Activated T-helper 17 cell treated with anti-CD3 and anti-CD28 coated beads, Interleukin-2, amount 50 U/mL, for 72 hours (primary cell): ENCODE measurements around the gene GNG12. TPM values are rescaled to one million over a fixed set of nuclear protein-coding genes. Genes with fewer than 3 reads are reported as not detected.
"Not testable (repeated sequence)": the region's sequence is repeated elsewhere in the genome, so short reads cannot be mapped to it uniquely, and the experiment has no call there.

Source experiments
- ATAC-seq: fragments of 150-1000 bp; cut with Tn5 transposase; replicated peaks from 2 replicates; pipeline ENCODE4 v1.10.0; 2021; ENCODE audit warnings: mild to moderate bottlenecking, moderate library complexity
- H3K27ac Mint-ChIP-seq: one replicate; pipeline ENCODE4 v1.8.0; 2022; ENCODE audit warnings: mixed read lengths
- H3K27me3 Mint-ChIP-seq: one replicate; pipeline ENCODE4 v1.8.0; 2022; ENCODE audit warnings: mixed read lengths
- H3K36me3 Mint-ChIP-seq: one replicate; pipeline ENCODE4 v1.8.0; 2022; ENCODE audit warnings: low read depth, mild to moderate bottlenecking, mixed read lengths
- H3K4me1 Mint-ChIP-seq: one replicate; pipeline ENCODE4 v1.8.0; 2022; ENCODE audit warnings: mixed read lengths
- H3K4me3 Mint-ChIP-seq: one replicate; pipeline ENCODE4 v1.8.0; 2022; ENCODE audit warnings: mild to moderate bottlenecking, mixed read lengths
- H3K9me3 Mint-ChIP-seq: one replicate; pipeline ENCODE4 v1.8.0; 2022; ENCODE audit warnings: mixed read lengths
- total RNA-seq, 2 donors: library from RNA; stranded (reverse); gene quantifications; one replicate each; pipeline ENCODE4 v1.2.3, GENCODE V29; 2022

GNG12 gene
- total RNA-seq, 2 donors from 2014 or later, result 0.13 to 0.34 TPM

DNA sequence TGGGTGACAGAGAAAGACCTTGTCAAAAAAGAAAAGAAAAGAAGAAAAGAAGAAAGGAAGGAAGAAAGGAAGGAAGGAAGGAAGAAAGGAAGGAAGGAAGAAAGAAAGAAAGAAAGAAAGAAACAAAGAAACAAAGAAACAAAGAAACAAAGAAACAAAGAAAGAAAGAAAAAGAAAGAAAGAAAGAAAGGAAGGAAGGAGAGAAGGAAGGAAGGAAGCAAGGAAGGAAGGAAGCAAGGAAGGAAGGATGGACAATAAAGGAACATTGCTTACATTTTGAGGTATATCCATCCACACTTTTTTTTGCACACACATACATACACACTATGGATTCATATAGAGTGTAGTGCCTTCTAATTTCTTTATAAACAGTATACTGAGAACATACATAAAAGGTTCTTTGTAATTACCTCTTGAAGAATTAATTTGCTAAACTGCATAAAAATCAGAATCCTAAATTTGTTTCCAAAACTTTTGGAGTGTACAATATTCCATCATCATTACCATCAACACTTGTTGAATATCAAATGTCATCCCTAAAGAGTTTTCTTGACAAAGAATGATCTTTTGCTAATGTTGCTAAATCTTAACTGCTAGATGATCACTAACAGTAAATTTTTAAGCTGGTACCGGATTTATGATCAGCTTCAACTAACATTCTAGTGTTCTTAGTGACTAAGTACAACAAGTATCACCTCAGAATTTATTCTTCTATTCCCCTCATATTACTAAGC lies 159.6 kb downstream of the GNG12 start:
- no peak for ATAC-seq
- Mint-ChIP-seq H3K4me3 (peak overlapping the region; percentile 32), H3K4me1 (no peaks in the 10 kb centered on the region), H3K36me3 (no peaks in the 10 kb centered on the region), H3K9me3 (no peaks in the 10 kb centered on the region), H3K27me3 (peaks cover 4% of the 10 kb centered on the region), H3K27ac (no peak overlapping the region)

DNA sequence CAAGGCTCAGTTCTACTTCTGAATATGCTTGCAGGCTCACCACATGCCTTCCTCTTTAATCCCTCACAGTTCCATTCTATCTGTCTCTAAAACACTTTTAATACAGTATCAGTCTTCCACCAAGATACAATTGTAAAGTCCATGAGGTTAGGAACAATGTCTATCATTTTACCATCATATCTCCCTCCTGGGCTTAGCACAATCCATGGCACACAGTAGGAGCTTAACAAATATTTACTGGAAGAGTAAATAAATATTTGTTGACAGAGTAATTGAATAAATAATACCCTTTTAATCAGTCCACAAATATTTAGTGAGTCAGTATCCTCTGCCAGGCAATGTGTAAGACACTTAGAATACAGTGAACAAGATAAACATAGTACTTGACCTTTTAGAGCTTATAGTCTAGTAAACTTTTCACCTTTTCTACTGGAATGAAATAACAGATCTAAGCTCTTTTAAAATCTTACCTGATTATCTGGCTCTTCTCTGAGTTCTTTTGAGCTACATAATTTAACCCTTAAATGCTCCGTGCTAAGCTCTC lies 160.9 kb downstream of the GNG12 start:
- H3K4me1 Mint-ChIP-seq, result no peaks in the 10 kb centered on the region
- peaks cover 8% of the 10 kb centered on the region for H3K27me3 Mint-ChIP-seq
- no peaks in the 10 kb centered on the region for H3K36me3 Mint-ChIP-seq
- H3K4me3 Mint-ChIP-seq, result no peak overlapping the region
- H3K27ac Mint-ChIP-seq, result no peak overlapping the region
- ATAC-seq, result no peak
- no peaks in the 10 kb centered on the region for H3K9me3 Mint-ChIP-seq

DNA sequence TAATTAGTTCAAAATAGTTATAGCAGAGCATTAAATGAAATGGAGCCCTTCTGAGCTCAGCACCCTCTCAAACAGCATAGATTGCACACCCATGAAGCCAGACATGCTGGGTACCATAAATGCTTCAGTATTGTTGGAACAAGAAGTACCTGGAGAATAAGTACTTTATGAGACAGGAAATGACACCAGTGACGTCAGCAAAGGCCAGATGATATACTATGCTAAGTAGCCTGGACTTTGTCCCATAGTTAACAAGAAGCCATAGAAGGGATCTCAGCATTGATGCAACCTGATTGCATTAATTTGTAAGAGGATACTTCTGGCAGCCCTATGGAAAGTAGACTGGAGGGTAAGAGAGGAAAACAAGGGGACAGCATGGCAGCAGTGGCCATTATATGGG lies 164.6 kb downstream of the GNG12 start:
- Mint-ChIP-seq H3K36me3 (no peaks in the 10 kb centered on the region), H3K27ac (no peak overlapping the region), H3K4me1 (no peaks in the 10 kb centered on the region), H3K27me3 (peaks cover 8% of the 10 kb centered on the region), H3K9me3 (no peaks in the 10 kb centered on the region), H3K4me3 (no peak overlapping the region)
- no peak for ATAC-seq

DNA sequence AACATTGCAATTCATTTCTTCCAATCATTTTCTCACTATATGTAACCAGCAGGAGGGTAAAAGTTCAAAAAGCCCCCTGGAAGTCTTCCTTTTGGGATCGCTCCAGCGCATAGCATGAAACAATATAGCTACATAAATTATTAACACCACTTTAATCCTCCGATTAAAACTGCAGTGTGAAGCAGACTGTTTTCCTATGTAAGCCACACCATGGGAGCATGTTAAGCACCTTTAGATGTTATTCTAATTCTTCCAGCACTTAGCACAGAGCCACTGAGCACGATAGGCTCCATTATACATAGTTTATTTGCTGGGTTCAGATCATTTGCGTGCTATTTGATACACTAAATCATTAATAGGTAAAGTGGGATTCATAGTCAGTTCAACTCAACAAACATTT lies 166.6 kb downstream of the GNG12 start:
- Mint-ChIP-seq H3K9me3 (no peaks in the 10 kb centered on the region), H3K27me3 (peaks cover 11% of the 10 kb centered on the region), H3K36me3 (no peaks in the 10 kb centered on the region), H3K4me1 (no peaks in the 10 kb centered on the region), H3K4me3 (no peak overlapping the region), H3K27ac (no peak overlapping the region)
- no peak for ATAC-seq

DNA sequence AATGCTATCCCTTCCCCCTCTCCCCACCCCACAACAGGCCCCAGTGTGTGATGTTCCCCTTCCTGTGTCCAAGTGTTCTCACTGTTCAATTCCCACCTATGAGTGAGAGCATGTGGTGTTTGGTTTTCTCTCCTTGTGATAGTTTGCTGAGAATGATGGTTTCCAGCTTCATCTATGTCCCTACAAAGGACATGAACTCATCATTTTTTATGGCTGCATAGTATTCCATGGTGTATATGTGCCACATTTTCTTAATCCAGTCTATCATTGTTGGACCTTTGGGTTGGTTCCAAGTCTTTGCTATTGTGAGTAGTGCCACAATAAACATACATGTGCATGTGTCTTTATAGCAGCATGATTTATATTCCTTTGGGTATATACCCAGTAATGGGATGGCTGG lies 168.0 kb downstream of the GNG12 start:
- H3K4me3 Mint-ChIP-seq, ATAC-seq, H3K9me3 Mint-ChIP-seq, H3K27ac Mint-ChIP-seq, H3K36me3 Mint-ChIP-seq, H3K4me1 Mint-ChIP-seq: not testable (repeated sequence)
- peaks cover 19% of the 10 kb centered on the region for H3K27me3 Mint-ChIP-seq

DNA sequence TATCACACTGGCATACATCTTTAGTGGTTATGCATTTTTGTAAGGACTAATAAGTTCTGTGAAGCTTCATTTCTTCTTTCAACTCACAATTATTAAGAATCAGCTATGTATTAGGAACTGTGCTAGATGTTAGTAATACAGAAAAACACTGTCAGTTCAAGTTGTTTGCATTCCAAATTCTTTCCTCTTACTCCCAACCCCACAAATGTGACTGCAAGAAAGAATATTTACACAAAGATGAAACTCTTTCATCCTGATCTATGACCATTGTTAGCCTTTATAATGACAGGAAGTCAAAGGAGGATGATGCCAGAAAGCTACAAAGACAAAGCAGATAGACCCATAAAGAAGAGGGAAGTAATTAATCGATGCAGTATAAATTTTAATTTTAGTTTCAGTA lies 169.2 kb downstream of the GNG12 start:
- Mint-ChIP-seq H3K9me3 (no peaks in the 10 kb centered on the region), H3K4me1 (no peaks in the 10 kb centered on the region), H3K27me3 (peaks cover 26% of the 10 kb centered on the region), H3K36me3 (no peaks in the 10 kb centered on the region), H3K27ac (no peak overlapping the region), H3K4me3 (no peak overlapping the region)
- no peak for ATAC-seq

DNA sequence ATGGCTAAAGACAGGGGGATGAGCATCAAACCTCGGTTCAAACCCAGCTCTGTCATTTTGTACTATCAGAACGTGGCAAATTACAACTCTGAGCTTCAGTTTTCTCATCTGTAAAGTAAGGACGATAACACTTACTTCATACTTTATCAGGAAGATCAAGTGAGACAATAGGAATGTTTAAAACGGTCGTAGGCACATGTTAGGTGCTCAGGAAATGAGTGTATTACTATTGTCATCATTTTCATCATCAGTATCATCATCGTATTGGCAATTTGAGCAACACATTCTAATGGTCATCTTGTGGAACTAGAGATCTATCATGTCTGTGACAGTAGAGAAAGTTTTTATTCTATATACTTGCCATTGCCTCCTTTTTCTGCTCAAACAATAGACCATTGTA lies 170.4 kb downstream of the GNG12 start:
- Mint-ChIP-seq H3K27me3 (peaks cover 21% of the 10 kb centered on the region), H3K36me3 (no peaks in the 10 kb centered on the region), H3K4me1 (no peaks in the 10 kb centered on the region), H3K27ac (no peak overlapping the region), H3K4me3 (no peak overlapping the region), H3K9me3 (no peaks in the 10 kb centered on the region)
- no peak for ATAC-seq

DNA sequence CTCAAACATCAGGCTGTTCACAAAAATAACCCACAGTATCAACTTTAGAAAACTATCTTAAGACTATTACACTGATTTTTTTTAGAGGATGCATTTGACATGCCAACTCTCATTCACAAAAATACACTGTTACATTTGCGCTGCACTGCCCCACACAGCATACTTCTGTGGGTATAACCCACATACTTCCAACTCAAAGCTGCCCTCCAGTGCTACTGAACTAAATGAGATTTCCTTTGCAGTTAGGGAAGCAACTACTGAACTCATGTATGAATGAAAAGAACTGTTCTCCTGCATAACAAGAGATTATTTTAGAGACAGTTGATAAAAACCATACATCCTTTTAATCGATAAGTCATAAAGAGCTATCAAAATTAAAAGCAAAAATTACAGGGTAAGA lies 174.0 kb downstream of the GNG12 start:
- no peak overlapping the region for H3K4me3 Mint-ChIP-seq
- no peaks in the 10 kb centered on the region for H3K36me3 Mint-ChIP-seq
- no peaks in the 10 kb centered on the region for H3K9me3 Mint-ChIP-seq
- H3K4me1 Mint-ChIP-seq, result no peaks in the 10 kb centered on the region
- ATAC-seq, result no peak
- no peak overlapping the region for H3K27ac Mint-ChIP-seq
- H3K27me3 Mint-ChIP-seq, result peaks cover 21% of the 10 kb centered on the region

DNA sequence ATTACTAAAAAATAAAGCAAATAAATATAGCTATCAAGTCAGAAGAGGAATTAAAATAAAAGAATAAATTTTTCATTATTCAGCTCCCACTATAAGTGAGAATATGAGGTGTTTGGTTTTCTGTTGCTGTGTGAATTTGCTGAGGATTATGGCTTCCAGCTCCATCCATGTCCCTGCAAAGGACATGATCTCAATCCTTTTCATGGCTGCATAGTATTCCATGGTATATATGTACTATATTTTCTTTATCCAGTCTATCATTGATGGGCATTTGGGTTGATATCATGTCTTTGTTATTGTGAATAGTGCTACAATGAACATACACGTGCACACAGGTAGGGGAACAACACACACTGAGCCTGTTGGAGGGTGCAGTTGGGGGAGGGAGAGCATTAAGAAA lies 176.1 kb downstream of the GNG12 start:
- H3K27ac Mint-ChIP-seq, H3K36me3 Mint-ChIP-seq, ATAC-seq, H3K4me3 Mint-ChIP-seq, H3K9me3 Mint-ChIP-seq, H3K4me1 Mint-ChIP-seq: not testable (repeated sequence)
- H3K27me3 Mint-ChIP-seq, result peaks cover 17% of the 10 kb centered on the region

DNA sequence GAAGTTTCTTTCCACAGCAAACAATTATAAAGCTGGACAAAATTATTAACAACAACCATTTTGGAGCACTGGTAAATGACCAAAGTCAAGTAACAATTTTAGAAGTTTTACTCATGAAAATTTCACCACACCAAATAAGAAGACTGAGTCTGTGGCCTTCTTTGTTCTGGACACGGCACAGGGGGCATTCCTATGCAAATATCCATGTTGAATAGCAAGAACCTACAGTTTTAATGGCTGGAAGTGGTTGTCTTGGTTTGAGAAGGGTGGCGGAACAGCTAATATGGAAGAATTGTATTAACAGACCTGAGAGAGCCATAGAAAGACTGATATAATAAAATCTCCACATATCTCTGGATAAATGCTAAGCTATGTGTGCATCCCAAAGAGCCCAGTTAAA lies 177.7 kb downstream of the GNG12 start:
- no peak for ATAC-seq
- Mint-ChIP-seq H3K4me3 (no peak overlapping the region), H3K36me3 (no peaks in the 10 kb centered on the region)

DNA sequence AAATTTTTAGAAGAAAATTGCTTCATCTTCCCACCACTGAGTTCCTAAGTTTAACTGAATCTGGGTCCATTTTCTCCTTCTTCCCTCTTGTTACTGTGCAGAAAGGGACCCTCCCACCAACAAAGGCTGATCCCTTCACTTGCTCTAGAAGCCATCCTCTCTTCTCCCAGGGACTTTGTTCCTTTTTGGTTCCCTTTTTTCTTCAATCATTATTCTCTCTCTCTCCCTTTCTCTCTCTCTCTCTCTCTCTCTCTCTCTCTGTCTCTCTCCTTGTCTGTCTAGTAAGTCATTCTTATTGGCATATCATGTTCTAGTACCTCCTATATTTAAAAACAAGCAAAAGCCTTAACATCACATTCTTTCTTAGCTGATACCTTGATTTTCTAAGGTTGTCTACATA lies 180.0 kb downstream of the GNG12 start:
- H3K9me3 Mint-ChIP-seq, result no peaks in the 10 kb centered on the region
- H3K4me1 Mint-ChIP-seq, result no peaks in the 10 kb centered on the region
- H3K4me3 Mint-ChIP-seq, result no peak overlapping the region
- H3K36me3 Mint-ChIP-seq, result no peaks in the 10 kb centered on the region
- H3K27me3 Mint-ChIP-seq, result no peaks in the 10 kb centered on the region
- no peak for ATAC-seq
- H3K27ac Mint-ChIP-seq, result peak overlapping the region; percentile 18

More for the DNA sequence above, 177.7 kb downstream of the GNG12 start:
- no peaks in the 10 kb centered on the region for H3K4me1 Mint-ChIP-seq
- no peaks in the 10 kb centered on the region for H3K9me3 Mint-ChIP-seq
- no peak overlapping the region for H3K27ac Mint-ChIP-seq
- peaks cover 10% of the 10 kb centered on the region for H3K27me3 Mint-ChIP-seq

DNA sequence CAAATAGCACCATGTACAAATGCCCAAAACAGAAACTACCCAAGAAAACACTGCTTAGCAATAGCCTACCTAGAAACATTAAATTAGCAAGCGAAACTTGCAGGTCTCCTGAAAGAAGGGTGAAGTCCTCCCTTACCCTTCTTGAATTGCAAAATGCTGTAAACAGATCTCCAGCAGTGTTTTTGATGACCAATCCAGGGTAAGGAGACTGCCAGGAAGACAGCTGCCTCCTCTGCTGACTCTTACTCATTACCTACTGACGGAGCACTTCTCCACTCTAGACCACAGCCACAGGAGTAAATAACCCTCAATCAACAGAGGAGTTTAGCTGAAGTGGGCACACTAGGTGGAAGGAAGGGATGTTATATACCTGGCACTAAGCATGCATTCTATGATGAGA lies 180.5 kb downstream of the GNG12 start:
- peak; percentile 93 for ATAC-seq
- Mint-ChIP-seq H3K27me3 (no peaks in the 10 kb centered on the region), H3K4me3 (no peak overlapping the region), H3K27ac (peak overlapping the region; percentile 18), H3K4me1 (no peaks in the 10 kb centered on the region), H3K9me3 (no peaks in the 10 kb centered on the region), H3K36me3 (no peaks in the 10 kb centered on the region)

Other genes with a start within 250 kb of the GNG12 start
- gene GADD45A, start 148.3 kb downstream of the GNG12 start, total RNA-seq, result 10 to 100 TPM; 70.9 to 83.8 TPM
- gene DIRAS3, start 217.2 kb upstream of the GNG12 start, total RNA-seq, result not detected